ENCODE results near the gene TTC39C.

Gene TTC39C

DNA sequence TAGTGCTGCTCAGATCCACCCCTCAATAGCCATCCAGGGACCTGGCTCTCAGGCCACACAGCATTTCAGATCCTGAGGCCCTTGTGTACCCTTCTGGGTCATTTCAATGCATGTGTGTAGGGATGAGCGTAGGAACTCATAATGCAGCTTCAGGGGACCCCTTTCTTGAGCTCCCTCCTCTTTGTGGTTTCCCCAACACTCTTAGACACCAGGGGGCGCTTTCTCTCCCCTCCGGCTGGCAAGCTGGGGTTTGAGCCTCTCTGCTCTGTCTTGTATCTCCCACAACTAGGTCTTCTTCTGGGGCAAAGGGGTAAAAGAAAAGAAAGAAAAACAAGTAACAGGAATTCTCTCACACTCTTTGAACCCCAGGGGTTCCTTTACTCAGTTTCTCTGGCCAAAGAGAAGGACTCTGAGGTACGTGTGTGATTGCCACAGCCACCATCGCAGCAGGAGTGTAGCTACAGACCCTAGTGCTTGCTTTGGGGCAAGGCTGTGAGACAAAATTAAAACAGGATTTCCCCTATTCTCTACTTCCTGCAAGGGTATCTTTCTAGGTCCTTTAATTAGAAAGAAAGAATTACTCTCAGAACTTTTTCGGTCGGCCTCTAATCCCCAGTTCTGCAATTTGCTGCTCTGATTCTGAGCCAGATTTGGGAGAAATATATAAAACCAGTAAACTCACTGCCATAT lies 162.3 kb downstream of the TTC39C start:
- H3K4me3 ChIP-seq (ENCODE audit: low read depth, low read length) = no peak overlapping the region
- peak; percentile 57 for DNase-seq (ENCODE audit: low read depth)
- TF ChIP-seq CTCF (IDR thresholded peaks at IDR 0.05; ENCODE audit: low read depth, low read length) = peak; percentile 74
- no peak for TF ChIP-seq MYC (IDR thresholded peaks at IDR 0.05; ENCODE audit: low read depth, low read length)
- TF ChIP-seq, protein P1, sequence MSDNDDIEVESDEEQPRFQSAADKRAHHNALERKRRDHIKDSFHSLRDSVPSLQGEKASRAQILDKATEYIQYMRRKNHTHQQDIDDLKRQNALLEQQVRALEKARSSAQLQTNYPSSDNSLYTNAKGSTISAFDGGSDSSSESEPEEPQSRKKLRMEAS (IDR thresholded peaks at IDR 0.05; ENCODE audit: low read depth, low read length) = no peak

- no peak for DNase-seq (ENCODE audit: low read depth)
- H3K4me3 ChIP-seq (ENCODE audit: low read depth, low read length) = no peak overlapping the region
- no peak for TF ChIP-seq POLR2A (IDR thresholded peaks at IDR 0.05; ENCODE audit: extremely low read depth, insufficient read length)
- TF ChIP-seq, protein P1 (IDR thresholded peaks at IDR 0.05; ENCODE audit: low read depth, low read length) = no peak
These were observed 163.1 kb downstream of the TTC39C start for GRCh38 chr18:24177499-24178133.

GRCh38 chr18:24180048-24180447 lies 165.5 kb downstream of the TTC39C start:
- no peak for DNase-seq (ENCODE audit: low read depth)
- TF ChIP-seq CTCF (IDR thresholded peaks at IDR 0.05; ENCODE audit: low read depth, low read length) = no peak
- TF ChIP-seq, protein P1 (IDR thresholded peaks at IDR 0.05; ENCODE audit: low read depth, low read length) = no peak
- TF ChIP-seq MYC (IDR thresholded peaks at IDR 0.05; ENCODE audit: low read depth, low read length) = no peak
- TF ChIP-seq POLR2A (IDR thresholded peaks at IDR 0.05; ENCODE audit: extremely low read depth, insufficient read length) = no peak
- no peak overlapping the region for H3K4me3 ChIP-seq (ENCODE audit: low read depth, low read length)

GRCh38 chr18:24181806-24182205 lies 167.3 kb downstream of the TTC39C start:
- no peak for DNase-seq (ENCODE audit: low read depth)
- TF ChIP-seq MYC (IDR thresholded peaks at IDR 0.05; ENCODE audit: low read depth, low read length) (no peak), POLR2A (IDR thresholded peaks at IDR 0.05; ENCODE audit: extremely low read depth, insufficient read length) (no peak), CTCF (IDR thresholded peaks at IDR 0.05; ENCODE audit: low read depth, low read length) (no peak)
- TF ChIP-seq, protein P1 (IDR thresholded peaks at IDR 0.05; ENCODE audit: low read depth, low read length) = no peak
- H3K4me3 ChIP-seq (ENCODE audit: low read depth, low read length) = no peak overlapping the region

All from NB4 (cell line).